Testis (tissue), 3 donors: ENCODE results near the gene DCST1. TPM values are rescaled to one million over a fixed set of nuclear protein-coding genes. Genes with fewer than 3 reads are reported as not detected.
A peak's percentile ranks its signal among the peaks of the same experiment; 100 is the strongest.

Experiments used
- DNase-seq: peaks from one replicate; pipeline ENCODE4 v3.0.0-alpha.2; 2019
- H3K27ac ChIP-seq, 2 donors: fragments of 200-600 bp; sonication (generic); one replicate each; pipeline ENCODE4 v1.5.1; 2019
- H3K27me3 ChIP-seq: fragments of 200-600 bp; sonication (generic); one replicate; pipeline ENCODE4 v1.5.1; 2019
- H3K36me3 ChIP-seq: fragments of 200-600 bp; sonication (generic); one replicate; pipeline ENCODE4 v1.5.1; 2017; ENCODE audit warnings: low read depth; ENCODE audit errors: missing control alignments
- H3K4me1 ChIP-seq: fragments of 200-600 bp; sonication (generic); one replicate; pipeline ENCODE4 v1.5.1; 2019
- H3K4me3 ChIP-seq, 2 donors: fragments of 200-600 bp; sonication (generic); one replicate each; pipeline ENCODE4 v1.5.1; 2017 to 2019
- H3K9me3 ChIP-seq: fragments of 200-600 bp; sonication (generic); one replicate; pipeline ENCODE4 v1.5.1; 2017
- POLR2A ChIP-seq: fragments of 450-650 bp; IDR thresholded peaks from one replicate; pipeline ENCODE4 v1.6.1; 2017; ENCODE audit warnings: antibody characterized with exemption, mild to moderate bottlenecking, moderate library complexity
- WGBS, 2 donors: methylation state at CpG; one replicate each; pipeline ENCODE4 v1.1.5; 2018; 5-methylcytosine and 5-hydroxymethylcytosine counted together
- intact Hi-C: fragments of 100-400 bp; cut with DNase I; formaldehyde crosslinking; loops from one replicate; pipeline ENCODE4 v1.15.1; 2023; ENCODE audit warnings: low total_unique reads
- polyA plus RNA-seq: library from polyadenylated mRNA; stranded (reverse); fragments of 350-450 nt; fragmentation: Illumina TruSeq; extraction: RNeasy Lipid Tissue Mini Kit (QIAGEN cat#74804); gene quantifications from one replicate; pipeline ENCODE4 v1.2.3, GENCODE V29; 2014; ENCODE audit warnings: low read depth, low replicate concordance; ENCODE audit not compliant: insufficient read depth
- total RNA-seq, 2 donors: library from RNA; depleted of rRNA; stranded (reverse); fragments of >200 nt; gene quantifications; one replicate each; pipeline ENCODE4 v1.2.3, GENCODE V29; 2016
- TF ChIP-seq, protein P1 (sequence below), 3 experiments: fragments of 450-650 bp in 2 of 3; fragments of 200-600 bp in 1 of 3; sonication (generic) in 1 of 3; IDR thresholded peaks; one replicate each; pipeline ENCODE4 v1.5.1; 2016 to 2019; ENCODE audit warnings: antibody characterized with exemption in 3 of 3, mild to moderate bottlenecking in 2 of 3, moderate library complexity in 1 of 3

The DCST1 gene
- total and polyA plus RNA-seq, 3 donors from 2014 or later, result 4.5 to 15.2 (median 9.4) TPM

DNA sequence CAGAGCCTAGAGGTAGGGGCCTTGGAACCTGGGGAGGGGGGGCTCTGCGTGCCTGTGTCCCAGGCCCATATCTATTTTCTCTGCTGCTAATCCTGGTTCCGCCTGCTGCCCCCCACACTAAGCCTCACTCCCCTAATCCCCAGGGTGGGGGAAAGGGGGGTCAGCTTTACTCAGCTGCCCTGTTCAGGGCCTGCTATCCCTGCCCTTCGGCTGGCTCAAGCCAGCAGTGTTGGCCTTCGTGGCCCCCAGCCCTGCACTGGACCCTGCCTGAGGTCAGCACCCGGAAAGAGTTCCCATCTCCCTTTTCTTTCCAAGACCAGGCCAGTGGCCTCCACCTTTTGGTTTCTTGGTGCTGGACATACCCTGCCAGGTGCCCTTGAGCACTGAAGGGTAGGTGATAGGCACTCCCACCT, 22.6 kb upstream of the DCST1 start:
- 57 to 67% methylated on average over 5 of the region's 5 CpGs for WGBS, 2 donors
- Histone ChIP-seq H3K36me3 (no peaks in the 10 kb centered on the region), H3K9me3 (no peaks in the 10 kb centered on the region), H3K27me3 (no peaks in the 10 kb centered on the region), H3K27ac (no peak overlapping the region), H3K4me1 (peaks cover 22% of the 10 kb centered on the region), H3K4me3 (no peak overlapping the region)
- TF ChIP-seq, protein P1, sequence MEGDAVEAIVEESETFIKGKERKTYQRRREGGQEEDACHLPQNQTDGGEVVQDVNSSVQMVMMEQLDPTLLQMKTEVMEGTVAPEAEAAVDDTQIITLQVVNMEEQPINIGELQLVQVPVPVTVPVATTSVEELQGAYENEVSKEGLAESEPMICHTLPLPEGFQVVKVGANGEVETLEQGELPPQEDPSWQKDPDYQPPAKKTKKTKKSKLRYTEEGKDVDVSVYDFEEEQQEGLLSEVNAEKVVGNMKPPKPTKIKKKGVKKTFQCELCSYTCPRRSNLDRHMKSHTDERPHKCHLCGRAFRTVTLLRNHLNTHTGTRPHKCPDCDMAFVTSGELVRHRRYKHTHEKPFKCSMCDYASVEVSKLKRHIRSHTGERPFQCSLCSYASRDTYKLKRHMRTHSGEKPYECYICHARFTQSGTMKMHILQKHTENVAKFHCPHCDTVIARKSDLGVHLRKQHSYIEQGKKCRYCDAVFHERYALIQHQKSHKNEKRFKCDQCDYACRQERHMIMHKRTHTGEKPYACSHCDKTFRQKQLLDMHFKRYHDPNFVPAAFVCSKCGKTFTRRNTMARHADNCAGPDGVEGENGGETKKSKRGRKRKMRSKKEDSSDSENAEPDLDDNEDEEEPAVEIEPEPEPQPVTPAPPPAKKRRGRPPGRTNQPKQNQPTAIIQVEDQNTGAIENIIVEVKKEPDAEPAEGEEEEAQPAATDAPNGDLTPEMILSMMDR (IDR thresholded peaks at IDR 0.05), result no peak
- no peak for TF ChIP-seq POLR2A
- intact Hi-C loops, result no loop called here
- no peak for DNase-seq

DNA sequence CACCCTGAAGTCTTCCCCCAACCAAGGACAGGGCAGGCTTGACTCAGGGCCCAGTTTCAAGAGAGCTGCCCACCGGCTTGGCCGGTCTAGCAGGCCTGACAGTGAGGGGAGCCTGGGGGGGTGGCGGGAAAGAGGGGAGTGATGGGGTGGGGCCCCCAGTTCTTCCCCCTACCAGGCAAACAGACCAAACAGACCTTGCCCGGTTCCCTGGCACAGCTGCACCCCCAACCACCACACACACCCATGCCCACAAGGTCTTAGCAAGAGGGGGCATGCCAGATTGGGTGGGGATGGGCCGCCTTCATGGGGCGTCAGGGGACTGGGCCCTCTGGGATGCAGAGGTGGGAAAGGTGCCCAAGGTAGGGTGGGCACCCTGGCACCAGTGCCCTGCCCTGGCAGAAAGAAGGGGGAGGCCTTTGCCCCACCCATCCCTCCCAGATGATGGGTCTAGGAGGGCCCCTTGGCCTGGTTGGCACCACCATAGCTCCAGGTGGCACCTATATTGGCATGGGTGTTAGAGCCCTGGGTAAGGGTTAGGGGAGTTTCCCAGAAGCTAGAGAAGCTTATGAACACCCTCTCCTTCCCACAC, 22.1 kb upstream of the DCST1 start:
- Histone ChIP-seq H3K27ac (no peak overlapping the region), H3K4me1 (peaks cover 22% of the 10 kb centered on the region), H3K27me3 (no peaks in the 10 kb centered on the region), H3K4me3 (no peak overlapping the region), H3K9me3 (no peaks in the 10 kb centered on the region), H3K36me3 (no peaks in the 10 kb centered on the region)
- WGBS, 2 donors, result 93 to 95% methylated on average over 3 to 6 of the region's 6 CpGs
- intact Hi-C loops, result no loop called here
- no peak for DNase-seq
- TF ChIP-seq, protein P1 (IDR thresholded peaks at IDR 0.05), result no peak
- TF ChIP-seq POLR2A, result no peak

DNA sequence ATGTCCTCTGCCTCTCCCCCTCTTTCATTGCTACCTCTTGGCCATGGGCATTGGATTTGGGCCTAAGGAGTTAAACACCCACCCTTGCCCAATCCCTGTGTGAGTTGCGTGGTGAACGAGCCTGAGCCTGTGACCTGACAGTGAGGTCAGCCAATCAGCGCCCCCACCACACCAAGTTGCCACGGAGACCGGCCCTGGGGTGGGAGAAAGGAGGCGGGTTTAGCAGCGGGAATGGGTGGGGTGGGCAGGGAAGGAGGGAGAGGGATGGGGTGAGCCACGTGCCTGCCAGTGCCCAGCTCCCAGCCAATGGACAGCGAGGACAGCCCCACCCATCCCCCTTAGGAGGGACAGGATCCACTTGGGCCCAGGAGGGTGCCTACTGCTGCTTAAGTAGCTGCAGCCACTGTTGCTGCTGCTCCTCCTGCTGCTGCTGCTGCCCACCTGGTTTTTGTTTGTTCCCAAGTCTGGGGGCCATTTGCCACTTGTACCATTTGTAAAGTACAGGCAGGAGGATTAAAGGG, 21.5 kb upstream of the DCST1 start:
- 53 to 55% methylated on average over 9 of the region's 9 CpGs for WGBS, 2 donors
- intact Hi-C loops, result no loop called here
- TF ChIP-seq, protein P1 (IDR thresholded peaks at IDR 0.05), result no peak
- TF ChIP-seq POLR2A, result no peak
- peak; percentile 65 for DNase-seq
- Histone ChIP-seq H3K9me3 (no peaks in the 10 kb centered on the region), H3K27me3 (no peaks in the 10 kb centered on the region), H3K4me3 (no peak overlapping the region), H3K36me3 (no peaks in the 10 kb centered on the region), H3K27ac (no peak overlapping the region), H3K4me1 (peaks cover 28% of the 10 kb centered on the region)

DNA sequence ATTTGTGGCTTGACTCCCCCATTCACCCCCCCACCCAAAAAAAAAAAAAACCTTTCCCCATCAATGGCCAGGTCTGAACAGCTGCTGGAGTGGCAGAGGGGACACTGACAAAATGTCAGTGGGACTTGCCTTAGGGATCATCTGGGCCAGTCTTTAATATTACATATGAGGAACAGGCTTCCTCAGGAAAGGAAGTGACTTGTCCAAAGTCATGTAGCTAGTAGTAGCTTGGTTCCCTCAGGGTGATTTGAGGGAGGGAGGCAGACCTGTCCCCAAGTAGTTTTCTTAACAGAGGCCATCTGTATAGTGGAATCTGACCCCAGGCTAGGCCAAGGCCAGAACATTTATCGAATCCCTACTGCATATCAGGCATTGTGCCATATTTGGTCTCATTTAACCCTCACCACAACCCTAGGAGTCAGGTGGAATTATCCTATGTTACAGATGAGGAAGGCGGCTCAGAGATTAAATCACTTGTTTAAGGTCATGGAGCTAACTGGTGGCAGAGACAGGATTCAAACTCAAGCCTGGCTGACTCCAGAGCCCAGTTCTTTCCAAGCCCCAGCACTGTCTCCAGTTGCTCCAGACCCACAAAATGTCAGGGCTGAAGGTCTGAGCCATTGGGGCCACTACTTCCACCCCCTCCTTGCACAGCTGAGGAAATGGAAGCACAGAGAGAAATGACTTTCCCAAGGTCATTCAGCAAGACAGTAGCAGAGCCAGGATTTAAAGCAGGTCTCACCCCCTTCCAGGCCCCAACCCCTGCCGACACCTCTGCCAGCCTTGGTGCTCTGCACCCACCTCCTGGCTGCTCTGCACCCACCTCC, 20.6 kb upstream of the DCST1 start:
- H3K4me1 ChIP-seq, result peaks cover 33% of the 10 kb centered on the region
- 61 to 73% methylated on average over 3 of the region's 3 CpGs for WGBS, 2 donors

More for the DNA sequence above, 20.6 kb upstream of the DCST1 start:
- TF ChIP-seq, protein P1 (IDR thresholded peaks at IDR 0.05), result no peak
- no peak for TF ChIP-seq POLR2A
- DNase-seq, result no peak
- Histone ChIP-seq H3K9me3 (no peaks in the 10 kb centered on the region), H3K36me3 (no peaks in the 10 kb centered on the region), H3K4me3 (no peak overlapping the region), H3K27ac (no peak overlapping the region), H3K27me3 (no peaks in the 10 kb centered on the region)
- intact Hi-C loops, result no loop called here
